Right hindlimb (tissue), 1 donor: ENCODE results near the gene IL17RA.
"Not testable (repeated sequence)": the region's sequence is repeated elsewhere in the genome, so short reads cannot be mapped to it uniquely, and the experiment has no call there.

Source experiments
- DNase-seq: peaks from one replicate; pipeline ENCODE4 v3.0.0-alpha.2; 2018

The IL17RA gene

GRCh38 chr22:17121233-17122195, 36.7 kb downstream of the IL17RA start, which contains the start of gene TMEM121B:
Gene TMEM121B (minus strand): TSS chr22:17121360. CDS start chr22:17121127, 233 bp downstream.
- peak; percentile 76 for DNase-seq

- DNase-seq = no peak
Observed at GRCh38 chr22:17130199-17130598, 45.4 kb downstream of the IL17RA start.

- DNase-seq = no peak
Observed at GRCh38 chr22:17131686-17132085, 46.9 kb downstream of the IL17RA start.

GRCh38 chr22:17132112-17132511, 47.3 kb downstream of the IL17RA start:
- DNase-seq = no peak

GRCh38 chr22:17133137-17133536, 48.3 kb downstream of the IL17RA start:
- no peak for DNase-seq

- DNase-seq = no peak
Observed at GRCh38 chr22:17135153-17135760, 50.5 kb downstream of the IL17RA start.

GRCh38 chr22:17137170-17137569, 52.4 kb downstream of the IL17RA start:
- no peak for DNase-seq

GRCh38 chr22:17137861-17138425, 53.1 kb downstream of the IL17RA start:
- no peak for DNase-seq

- DNase-seq = no peak
Observed at GRCh38 chr22:17138513-17138912, 53.7 kb downstream of the IL17RA start.

- no peak for DNase-seq
Observed at GRCh38 chr22:17140022-17140421, 55.2 kb downstream of the IL17RA start.

GRCh38 chr22:17140826-17141766, 56.3 kb downstream of the IL17RA start:
- no peak for DNase-seq

- no peak for DNase-seq
Observed at GRCh38 chr22:17143101-17143500, 58.3 kb downstream of the IL17RA start.

GRCh38 chr22:17143826-17144225, 59.0 kb downstream of the IL17RA start:
- no peak for DNase-seq

GRCh38 chr22:17145021-17145680, 60.4 kb downstream of the IL17RA start:
- DNase-seq = no peak

- DNase-seq = not testable (repeated sequence)
Observed at GRCh38 chr22:17147458-17147857, 62.7 kb downstream of the IL17RA start.

GRCh38 chr22:17149076-17149815, 64.4 kb downstream of the IL17RA start:
- DNase-seq = no peak

GRCh38 chr22:17152340-17152739, 67.5 kb downstream of the IL17RA start:
- DNase-seq = no peak

- no peak for DNase-seq
Observed at GRCh38 chr22:17152971-17153370, 68.2 kb downstream of the IL17RA start.

- DNase-seq = no peak
Observed at GRCh38 chr22:17155941-17156340, 71.1 kb downstream of the IL17RA start.

- no peak for DNase-seq
Observed at GRCh38 chr22:17157714-17158113, 72.9 kb downstream of the IL17RA start.

- DNase-seq = no peak
Observed at GRCh38 chr22:17158176-17158567, 73.4 kb downstream of the IL17RA start.
